Ovary (tissue), 9 donors: ENCODE data around the gene ZNF616. TPM values are rescaled to one million over a fixed set of nuclear protein-coding genes. Genes with fewer than 3 reads are reported as not detected.

Source experiments
- DNase-seq, 5 donors: peaks; one replicate each; pipeline ENCODE4 v3.0.0-alpha.2; 2019 to 2020
- H3K27ac ChIP-seq, 2 donors: fragments of 200-600 bp; one replicate each; pipeline versions ENCODE4 v1.5.1 to v1.8.0; 2019 to 2022
- H3K27me3 ChIP-seq: fragments of 200-600 bp; one replicate; pipeline ENCODE4 v1.8.0; 2022
- H3K36me3 ChIP-seq: fragments of 200-600 bp; sonication (generic); one replicate; pipeline ENCODE4 v1.5.1; 2019
- H3K4me1 ChIP-seq: one replicate; pipeline ENCODE4 v1.8.1; 2013; ENCODE audit warnings: mild to moderate bottlenecking, moderate library complexity; ENCODE audit not compliant: insufficient read depth
- H3K4me3 ChIP-seq: fragments of 200-600 bp; sonication (generic); one replicate; pipeline ENCODE4 v1.5.1; 2017
- H3K9me3 ChIP-seq, 2 donors: fragments of 200-600 bp in 1 of 2; sonication (generic) in 1 of 2; one replicate each; pipeline versions ENCODE4 v1.5.1 to v1.8.1; 2013 to 2019; ENCODE audit warnings: mild to moderate bottlenecking in 1 of 2, moderate library complexity in 1 of 2
- CTCF ChIP-seq, 3 donors: fragments of 450-650 bp in 2 of 3; fragments of 200-600 bp in 1 of 3; IDR thresholded peaks; one replicate each; pipeline versions ENCODE4 v1.5.1 to v1.8.0; 2016 to 2022; ENCODE audit warnings: antibody characterized with exemption in 3 of 3, mild to moderate bottlenecking in 1 of 3
- EP300 ChIP-seq: sonication (generic); formaldehyde crosslinking; IDR thresholded peaks from one replicate; pipeline ENCODE4 v1.6.1; 2017; ENCODE audit warnings: antibody characterized with exemption
- POLR2A ChIP-seq: fragments of 450-650 bp; IDR thresholded peaks from one replicate; pipeline ENCODE4 v1.6.1; 2017; ENCODE audit warnings: antibody characterized with exemption, mild to moderate bottlenecking, moderate library complexity
- WGBS, 3 donors: extraction: QIAGEN DNeasy Blood & Tissue Kit in 1 of 3; methylation state at CpG; one replicate each; pipeline versions ENCODE4 v1.1.5 to v1.1.7; 2013 to 2017; 5-methylcytosine and 5-hydroxymethylcytosine counted together
- intact Hi-C, 4 donors: fragments of 100-400 bp; cut with DNase I; formaldehyde crosslinking; loops; one replicate each; pipeline versions ENCODE4 v1.11.0 to v1.15.1; 2022 to 2023
- polyA plus RNA-seq, 2 donors: library from polyadenylated mRNA; stranded (reverse); fragments of 200-250 nt in 1 of 2; fragments of 350-450 nt in 1 of 2; fragmentation: Illumina TruSeq in 1 of 2; extraction: RNeasy Lipid Tissue Mini Kit (QIAGEN cat#74804) in 1 of 2; gene quantifications; one replicate each; pipeline ENCODE4 v1.2.3, GENCODE V29; 2013 to 2014
- total RNA-seq, 7 donors: library from RNA; depleted of rRNA in 2 of 7; stranded (reverse); fragments of >200 nt in 2 of 7; fragmentation: NEBNext Ultra II Directional in 3 of 7; extraction: Animal tissue kit (Norgen Biotek cat#: 25700) in 3 of 7; gene quantifications; one replicate each; pipeline versions ENCODE4 v1.1.0 to v1.2.4, GENCODE V29; 2016 to 2023
- donor health status: DM: no; HTN: no; CAD: no; lungs with moderate emphysema.
- donor health status: DM: no; HTN: no; CAD: no.
- donor health status: Bipolar disorder and iron deficiency.
- donor health status: DM: yes; HTN: yes; CAD: no.
- donor health status: DM: no; HTN: no; CAD: no.
- donor health status: DM: yes; HTN: yes; CAD: no.

The ZNF616 gene
- total and polyA plus RNA-seq, 9 donors, result 4.5 to 22.3 (median 14.0) TPM

DNA sequence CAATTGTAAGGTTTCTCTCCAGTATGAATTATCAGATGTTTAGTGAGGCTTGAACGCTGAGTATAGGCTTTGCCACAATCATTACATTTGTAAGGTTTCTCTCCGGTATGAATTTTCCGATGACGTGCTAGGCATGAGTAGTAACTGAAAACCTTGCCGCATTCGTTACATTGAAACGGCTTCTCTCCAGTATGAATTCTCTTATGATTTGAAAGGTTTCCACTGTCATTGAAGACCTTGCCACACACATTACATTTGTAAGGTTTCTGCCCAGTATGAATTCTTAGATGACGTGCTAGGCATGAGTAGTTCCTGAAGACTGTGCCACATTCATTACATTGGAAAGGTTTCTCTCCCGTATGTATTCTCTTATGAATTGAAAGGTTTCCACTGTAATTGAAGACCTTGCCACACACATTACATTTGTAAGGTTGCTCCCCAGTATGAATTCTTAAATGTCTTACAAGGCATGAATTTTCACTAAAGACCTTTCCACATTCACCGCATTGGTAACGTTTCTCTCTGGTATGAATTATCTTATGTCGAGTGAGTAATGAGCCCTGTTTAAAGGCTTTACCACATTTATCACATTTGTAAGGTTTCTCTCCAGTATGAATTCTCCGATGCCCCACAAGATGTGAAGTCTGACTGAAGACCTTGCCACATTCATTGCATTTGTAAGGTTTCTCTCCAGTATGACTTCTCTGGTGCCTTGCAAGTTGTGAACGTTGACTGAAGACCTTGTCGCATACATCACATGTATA, 16.0 kb upstream of the ZNF616 start:
- 97 to 99% (median 98%) methylated on average over 15 of the region's 15 CpGs for WGBS, 3 donors
- H3K36me3 ChIP-seq, result no peaks in the 10 kb centered on the region
- intact Hi-C loops, result no loop called here
- no peak overlapping the region for H3K4me3 ChIP-seq
- no peak for DNase-seq
- H3K4me1 ChIP-seq, result no peaks in the 10 kb centered on the region
- H3K9me3 ChIP-seq, result peaks cover 0 to 24% of the 10 kb centered on the region in 2 donors
- H3K27ac ChIP-seq, result no peak overlapping the region
- no peak for TF ChIP-seq CTCF (IDR thresholded peaks at IDR 0.05)
- no peak for TF ChIP-seq POLR2A
- no peaks in the 10 kb centered on the region for H3K27me3 ChIP-seq

DNA sequence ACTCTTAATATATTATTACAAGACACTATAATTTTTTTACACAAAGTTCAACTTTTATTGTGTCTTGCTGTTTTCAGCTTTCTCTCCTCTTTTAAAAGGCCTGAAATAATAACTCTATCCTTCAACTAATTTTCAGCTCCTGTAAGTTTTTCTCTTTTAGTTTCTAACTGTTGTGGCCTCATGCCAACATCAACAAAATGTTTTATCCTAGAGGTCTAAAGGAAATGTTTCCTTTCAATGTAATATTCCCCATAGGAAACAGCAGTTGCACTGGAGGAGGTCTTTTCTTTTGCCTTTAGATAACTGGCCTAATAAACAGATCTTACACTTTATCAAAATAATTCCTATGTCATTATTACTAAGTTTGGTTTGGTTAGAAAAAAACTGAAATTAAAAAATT, 8.5 kb upstream of the ZNF616 start:
- TF ChIP-seq POLR2A (no peak), EP300 (no peak), CTCF (IDR thresholded peaks at IDR 0.05) (no peak)
- H3K4me3 ChIP-seq, result no peak overlapping the region
- H3K36me3 ChIP-seq, result no peaks in the 10 kb centered on the region
- DNase-seq, result no peak
- H3K4me1 ChIP-seq, result no peaks in the 10 kb centered on the region
- H3K27me3 ChIP-seq, result no peaks in the 10 kb centered on the region
- H3K27ac ChIP-seq, result no peak overlapping the region
- intact Hi-C loops, result no loop called here
- no peaks in the 10 kb centered on the region for H3K9me3 ChIP-seq

DNA sequence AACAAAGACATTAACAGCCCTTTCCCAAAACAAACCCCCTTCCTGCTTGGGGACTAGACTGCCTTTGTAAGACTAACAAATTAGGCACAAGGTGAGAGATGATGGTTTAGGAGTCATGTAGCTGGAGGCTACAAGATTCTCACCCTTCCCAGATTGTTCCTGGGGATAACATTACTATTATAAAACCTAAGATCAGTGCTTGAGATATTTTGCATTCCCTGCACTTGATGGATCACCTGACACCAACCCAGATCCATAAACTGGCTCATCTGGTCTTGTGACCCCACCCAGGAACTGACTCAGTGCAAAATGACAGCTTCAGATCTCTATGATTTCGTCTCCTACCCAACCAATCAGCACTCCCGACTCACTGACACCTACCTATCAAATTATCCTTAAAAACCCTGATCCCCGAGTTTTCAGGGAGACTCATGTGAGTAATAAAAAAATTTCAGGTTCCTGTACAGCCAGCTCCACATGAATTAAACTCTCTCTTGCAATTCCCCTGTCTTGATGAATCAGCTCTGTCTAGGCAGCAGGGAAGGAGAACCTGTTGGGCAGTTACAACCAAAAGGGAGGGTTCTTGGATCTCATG, 2.4 kb upstream of the ZNF616 start:
- Histone ChIP-seq H3K36me3 (no peaks in the 10 kb centered on the region), H3K4me1 (no peaks in the 10 kb centered on the region), H3K27ac (no peak overlapping the region), H3K9me3 (no peaks in the 10 kb centered on the region), H3K27me3 (no peaks in the 10 kb centered on the region), H3K4me3 (no peak overlapping the region)
- no peak for DNase-seq
- WGBS, 3 donors, result 87 to 90% (median 88%) methylated on average over 3 of the region's 3 CpGs
- no peak for TF ChIP-seq POLR2A
- intact Hi-C loops, result no loop called here

DNA sequence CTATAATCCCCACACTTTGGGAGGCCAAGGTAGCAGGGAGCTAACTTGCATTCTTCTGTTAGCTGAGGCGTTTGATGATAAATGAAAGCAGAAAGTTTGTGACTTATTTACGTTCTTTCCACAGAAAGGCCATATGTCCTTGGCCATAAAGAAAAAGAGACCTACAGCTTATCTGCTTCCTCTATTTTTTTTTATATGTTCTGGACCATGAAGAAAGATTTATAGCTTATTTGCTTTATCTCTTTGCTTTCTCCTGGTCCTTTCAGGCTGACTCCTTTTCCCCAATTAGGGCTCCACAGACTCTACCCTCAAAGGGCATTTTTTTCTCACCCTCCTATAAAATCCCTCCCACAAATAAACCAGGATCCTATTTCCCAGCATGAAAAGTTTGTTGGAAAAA, 1.5 kb upstream of the ZNF616 start:
- 42 to 50% (median 45%) methylated on average over 2 of the region's 2 CpGs for WGBS, 3 donors
- intact Hi-C loops, result no loop called here
- H3K27ac ChIP-seq, result no peak overlapping the region

More for the DNA sequence above, 1.5 kb upstream of the ZNF616 start:
- no peak for DNase-seq
- Histone ChIP-seq H3K27me3 (no peaks in the 10 kb centered on the region), H3K4me1 (no peaks in the 10 kb centered on the region), H3K36me3 (no peaks in the 10 kb centered on the region), H3K9me3 (no peaks in the 10 kb centered on the region), H3K4me3 (no peak overlapping the region)
- no peak for TF ChIP-seq EP300
- no peak for TF ChIP-seq CTCF (IDR thresholded peaks at IDR 0.05)
- no peak for TF ChIP-seq POLR2A
